MCF 10A (cell line): ENCODE measurements around the gene SPTSSA. TPM values are rescaled to one million over a fixed set of nuclear protein-coding genes. Genes with fewer than 3 reads are reported as not detected.
A peak's percentile ranks its signal among the peaks of the same experiment; 100 is the strongest.

Source experiments
- BruUV-seq: library from RNA; stranded (reverse); fragments of 400-500 nt; replicated peaks from 2 replicates; lab custom pipeline; 2021; lab: Mats Ljungman, UMichigan
- CTCF ChIA-PET: fragments of 300-600 bp; sonication (Branson Sonifier 250); formaldehyde crosslinking; extraction: SDS; loops from one replicate; lab custom pipeline; 2021; ENCODE audit warnings: antibody characterized with exemption, inconsistent platforms; lab: Yijun Ruan, JAX
- POLR2A ChIA-PET: fragments of 300-600, 350-650 bp; sonication (Branson Sonifier 250); formaldehyde crosslinking; extraction: SDS; loops from one replicate; lab custom pipeline; 2020; ENCODE audit warnings: antibody characterized with exemption, inconsistent platforms; lab: Yijun Ruan, JAX
- DNase-seq: peaks from one replicate; pipeline ENCODE4 v3.0.0-alpha.2; 2018; ENCODE audit not compliant: unreplicated experiment
- H3K27ac Mint-ChIP-seq: one replicate; pipeline ENCODE4 v1.8.0; 2022; ENCODE audit warnings: mild to moderate bottlenecking, low read depth, mixed read lengths; ENCODE audit not compliant: unreplicated experiment
- H3K27me3 Mint-ChIP-seq: one replicate; pipeline ENCODE4 v1.8.0; 2022; ENCODE audit warnings: mixed read lengths; ENCODE audit not compliant: insufficient read depth, unreplicated experiment
- H3K36me3 Mint-ChIP-seq: one replicate; pipeline ENCODE4 v1.8.0; 2022; ENCODE audit warnings: mild to moderate bottlenecking, moderate library complexity, mixed read lengths; ENCODE audit not compliant: insufficient read depth, unreplicated experiment
- H3K4me1 Mint-ChIP-seq: one replicate; pipeline ENCODE4 v1.8.0; 2022; ENCODE audit warnings: mixed read lengths; ENCODE audit not compliant: insufficient read depth, unreplicated experiment
- H3K4me3 Mint-ChIP-seq: one replicate; pipeline ENCODE4 v1.8.0; 2022; ENCODE audit warnings: mild to moderate bottlenecking, moderate library complexity, mixed read lengths; ENCODE audit not compliant: unreplicated experiment
- H3K9me3 Mint-ChIP-seq: one replicate; pipeline ENCODE4 v1.8.0; 2022; ENCODE audit warnings: mixed read lengths; ENCODE audit not compliant: unreplicated experiment
- CTCF ChIP-seq: fragments of 200-600 bp; IDR thresholded peaks from one replicate; pipeline ENCODE4 v1.8.0; 2022; ENCODE audit warnings: antibody characterized with exemption, mild to moderate bottlenecking; ENCODE audit not compliant: unreplicated experiment
- intact Hi-C: fragments of 100-400 bp; cut with micrococcal nuclease; formaldehyde crosslinking; loops from 2 replicates; pipeline ENCODE4 v1.14.1; 2022
- total RNA-seq: library from RNA; stranded (reverse); gene quantifications from 2 replicates; pipeline ENCODE4 v1.2.3, GENCODE V29; 2022

The SPTSSA gene
- total RNA-seq, 1 experiment from 2014 or later, result 30.5 TPM

DNA sequence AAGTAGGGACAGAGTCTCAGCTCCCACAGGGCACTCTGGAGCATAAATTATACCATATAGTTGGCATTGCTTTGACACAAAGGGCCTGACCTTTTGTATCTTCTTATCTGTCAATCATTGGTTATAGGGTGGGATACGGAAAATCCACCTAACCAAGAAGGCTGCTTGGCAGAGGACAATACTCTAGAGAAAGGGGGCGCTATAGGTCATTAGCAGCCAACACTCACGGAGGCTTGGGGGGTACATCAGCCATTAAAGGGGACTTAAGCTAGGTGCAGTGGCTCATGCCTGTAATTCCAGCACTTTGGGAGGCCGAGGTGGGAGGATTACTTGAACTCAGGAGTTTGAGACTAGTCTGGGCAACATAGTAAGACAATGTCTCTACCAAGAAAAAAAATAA, 22.9 kb downstream of the SPTSSA start:
- no peak overlapping the region for H3K27ac Mint-ChIP-seq
- DNase-seq, result no peak
- H3K4me3 Mint-ChIP-seq, result no peak overlapping the region
- no peak for TF ChIP-seq CTCF
- POLR2A ChIA-PET, result no interaction called here
- intact Hi-C loops, result no loop called here
- CTCF ChIA-PET, result no interaction called here
- H3K27me3 Mint-ChIP-seq, result no peaks in the 10 kb centered on the region
- peaks cover 30% of the 10 kb centered on the region for H3K4me1 Mint-ChIP-seq
- no TSS peak for BruUV-seq
- H3K9me3 Mint-ChIP-seq, result no peaks in the 10 kb centered on the region
- peaks cover 32% of the 10 kb centered on the region for H3K36me3 Mint-ChIP-seq

- Mint-ChIP-seq H3K27me3 (no peaks in the 10 kb centered on the region), H3K4me3 (no peak overlapping the region), H3K27ac (peak overlapping the region; percentile 1), H3K36me3 (peaks cover 38% of the 10 kb centered on the region), H3K9me3 (no peaks in the 10 kb centered on the region), H3K4me1 (peaks cover 30% of the 10 kb centered on the region)
- TF ChIP-seq CTCF, result no peak
- no TSS peak for BruUV-seq
- DNase-seq, result no peak
- intact Hi-C loops, result no loop called here
- ChIA-PET CTCF (no interaction called here), POLR2A (interaction anchor here (1.5 kb wide), 1 partner anchor 23 kb away, joined by 3 read pairs; no protein-coding TSS in a partner anchor)
These were observed 23.6 kb downstream of the SPTSSA start for GRCh38 chr14:34438438-34438837.

DNA sequence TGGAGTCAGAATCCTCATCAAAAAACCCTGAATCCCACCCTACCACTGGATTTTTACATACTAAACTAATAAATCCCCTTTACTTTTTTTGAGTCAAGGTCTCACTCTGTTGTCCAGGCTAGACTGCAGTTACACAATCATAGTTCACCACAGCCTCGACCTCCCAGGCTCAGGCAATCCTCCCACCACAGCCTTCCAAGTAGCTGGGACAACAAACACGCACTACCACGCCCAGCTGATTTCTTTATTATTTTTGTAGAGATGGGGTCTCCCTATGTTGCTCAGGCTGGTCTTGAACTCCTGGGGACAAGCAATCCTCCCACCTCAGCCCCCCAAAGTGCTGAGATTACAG, 24.3 kb downstream of the SPTSSA start:
- Mint-ChIP-seq H3K9me3 (no peaks in the 10 kb centered on the region), H3K4me3 (no peak overlapping the region), H3K27me3 (no peaks in the 10 kb centered on the region), H3K4me1 (peaks cover 36% of the 10 kb centered on the region), H3K27ac (peak overlapping the region; percentile 1), H3K36me3 (peaks cover 41% of the 10 kb centered on the region)
- no peak for DNase-seq
- intact Hi-C loops, result no loop called here
- ChIA-PET POLR2A (interaction anchor here (1.4 to 1.5 kb wide), 3 partner anchors 10 to 23 kb away, joined by 3 to 4 read pairs (median 4); no protein-coding TSS in a partner anchor), CTCF (interaction anchor here (0.7 kb wide), 1 partner anchor 67 kb away, joined by 3 read pairs; no protein-coding TSS in a partner anchor)
- no peak for TF ChIP-seq CTCF
- BruUV-seq, result no TSS peak

DNA sequence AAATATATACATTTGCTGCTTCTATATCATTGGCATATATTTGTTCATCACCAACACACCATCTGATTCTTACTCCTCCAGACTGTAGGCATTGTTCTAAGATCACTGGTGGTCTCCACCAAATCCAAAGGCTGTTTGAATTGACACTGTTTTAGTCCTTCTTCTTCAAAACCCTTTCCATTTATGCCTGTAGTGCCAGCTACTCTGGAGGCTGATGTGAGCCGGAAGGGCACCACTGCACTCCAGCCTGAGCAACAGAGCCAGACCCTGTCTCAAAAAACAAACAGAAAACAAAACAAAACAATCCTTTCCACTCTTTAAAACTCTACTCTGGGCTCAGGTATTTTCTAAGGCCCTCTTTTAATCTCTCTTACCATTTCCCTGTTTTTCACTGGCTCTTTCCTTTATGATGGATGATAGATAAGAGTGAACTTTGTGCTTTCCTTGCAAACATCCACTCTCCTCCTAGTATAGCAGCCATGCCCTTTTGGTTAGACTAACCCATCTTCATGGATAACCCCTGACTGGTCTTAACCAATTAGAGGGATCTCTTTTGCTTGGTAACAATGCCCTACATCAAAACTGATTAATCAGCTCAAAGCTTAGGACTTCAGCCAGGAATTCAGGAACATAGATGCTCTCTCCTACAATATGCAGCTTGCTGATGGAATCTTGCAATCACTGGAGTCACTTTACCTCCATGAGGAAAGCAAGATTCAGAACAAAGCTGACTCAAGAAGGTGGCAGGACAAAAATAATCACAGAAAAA, 24.9 kb downstream of the SPTSSA start:
- POLR2A ChIA-PET, result interaction anchor here (1.2 to 1.5 kb wide), 4 partner anchors 10 to 72 kb away, joined by 3 to 4 read pairs (median 4); no protein-coding TSS in a partner anchor
- H3K27ac Mint-ChIP-seq, result peak overlapping the region; percentile 44
- intact Hi-C loops, result no loop called here
- no peak for DNase-seq
- H3K4me1 Mint-ChIP-seq, result peaks cover 37% of the 10 kb centered on the region
- no peak overlapping the region for H3K4me3 Mint-ChIP-seq
- H3K36me3 Mint-ChIP-seq, result peaks cover 43% of the 10 kb centered on the region
- BruUV-seq, result no TSS peak
- no peaks in the 10 kb centered on the region for H3K9me3 Mint-ChIP-seq
- H3K27me3 Mint-ChIP-seq, result no peaks in the 10 kb centered on the region
- TF ChIP-seq CTCF, result no peak
- CTCF ChIA-PET, result interaction anchor here (0.6 to 0.7 kb wide), 2 partner anchors 27 to 67 kb away, joined by 3 to 4 read pairs; no protein-coding TSS in a partner anchor
